GM18861 (cell line): ENCODE data around the gene ZNF189.

Experiments used
- ATAC-seq: cut with Tn5 transposase; IDR thresholded peaks from one replicate; pipeline ENCODE4 v1.9.1; 2021; ENCODE audit not compliant: unreplicated experiment

The ZNF189 gene

GRCh38 chr9:101398068-101398929 is at the start of gene ZNF189, which contains the start of gene MRPL50:
TSS of gene ZNF189 (plus strand) at chr9:101398851. CDS start at chr9:101399157, 306 bp downstream.
TSS of gene MRPL50 (minus strand) at chr9:101398618. CDS start at chr9:101398592, 26 bp downstream.
- ATAC-seq, result peak; percentile 98

GRCh38 chr9:101350285-101350684 is 48.4 kb upstream of the ZNF189 start:
- ATAC-seq, result no peak

DNA sequence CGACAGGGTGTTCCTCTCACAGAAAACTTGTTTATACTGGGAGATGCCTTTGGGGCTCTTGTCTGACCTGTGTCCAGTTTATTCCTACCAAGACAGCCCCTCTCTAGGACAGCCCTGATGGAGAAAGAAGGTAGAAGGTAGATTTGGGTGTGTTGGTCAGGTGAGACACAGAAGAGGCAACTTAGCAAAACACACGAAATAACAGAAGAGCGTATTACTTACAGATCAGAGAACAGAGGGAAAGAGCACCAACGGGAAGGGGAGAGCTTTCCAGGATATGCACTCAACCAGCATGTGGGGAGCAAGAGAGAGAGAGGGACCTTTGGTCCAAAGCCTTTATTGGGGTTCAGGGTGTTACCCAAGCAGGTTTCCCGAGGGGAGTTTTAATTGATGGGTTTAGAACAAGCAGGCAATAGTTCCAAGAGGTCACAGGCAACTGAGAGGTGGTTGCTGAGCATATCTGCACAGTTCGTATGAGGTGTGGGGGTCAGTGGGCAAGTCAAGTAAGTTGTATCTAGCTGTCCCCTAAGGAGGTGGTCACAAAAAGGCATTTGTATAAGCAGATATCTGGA is 45.7 kb upstream of the ZNF189 start:
- ATAC-seq, result no peak

DNA sequence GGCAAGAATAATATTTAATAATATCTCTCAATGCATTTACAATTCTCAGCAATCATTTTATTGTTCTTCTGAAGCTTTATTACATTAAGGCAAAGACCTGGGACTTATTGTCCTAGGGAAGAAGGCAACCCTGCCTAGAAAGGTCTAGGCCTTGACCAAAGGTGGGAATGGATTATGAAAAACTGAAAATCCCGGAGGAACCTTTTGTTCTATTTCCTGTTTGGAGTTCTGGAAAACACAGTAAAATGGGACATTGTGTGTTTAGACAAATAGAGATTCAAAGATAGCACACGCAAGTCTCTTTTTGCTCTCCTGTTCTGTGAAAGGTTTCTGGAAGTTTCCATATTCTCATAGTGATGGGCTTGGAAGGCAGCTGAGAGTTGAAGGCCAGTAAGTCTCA is 45.0 kb upstream of the ZNF189 start:
- no peak for ATAC-seq

DNA sequence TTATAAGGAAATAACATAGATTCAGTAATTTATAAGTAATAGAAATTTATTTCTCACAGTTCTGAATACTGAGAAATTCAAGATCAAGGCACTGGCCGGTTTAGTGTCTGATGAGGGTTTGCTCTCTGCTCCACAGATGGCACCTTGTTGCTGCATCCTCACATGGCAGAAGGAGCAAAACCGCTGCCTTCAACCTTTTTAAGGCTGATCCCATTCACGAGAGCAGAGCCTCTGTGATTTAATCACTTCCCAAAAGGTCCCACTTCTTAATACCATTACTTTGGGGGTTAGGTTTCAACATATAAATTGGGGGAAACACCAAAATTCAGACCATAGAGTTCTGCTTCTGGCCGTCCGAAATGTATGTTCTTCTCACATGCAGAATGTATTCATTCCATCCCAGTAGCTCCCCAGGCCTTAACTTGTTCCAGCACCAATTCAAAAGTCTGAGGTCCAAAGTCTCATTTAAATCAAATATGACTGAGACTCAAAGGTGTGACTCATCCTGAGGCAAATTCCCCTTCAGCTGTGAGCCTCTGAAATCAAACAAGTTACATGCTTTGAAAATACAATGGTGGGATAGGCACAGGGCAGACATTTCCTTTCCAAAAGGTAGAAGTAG is 44.4 kb upstream of the ZNF189 start:
- no peak for ATAC-seq

DNA sequence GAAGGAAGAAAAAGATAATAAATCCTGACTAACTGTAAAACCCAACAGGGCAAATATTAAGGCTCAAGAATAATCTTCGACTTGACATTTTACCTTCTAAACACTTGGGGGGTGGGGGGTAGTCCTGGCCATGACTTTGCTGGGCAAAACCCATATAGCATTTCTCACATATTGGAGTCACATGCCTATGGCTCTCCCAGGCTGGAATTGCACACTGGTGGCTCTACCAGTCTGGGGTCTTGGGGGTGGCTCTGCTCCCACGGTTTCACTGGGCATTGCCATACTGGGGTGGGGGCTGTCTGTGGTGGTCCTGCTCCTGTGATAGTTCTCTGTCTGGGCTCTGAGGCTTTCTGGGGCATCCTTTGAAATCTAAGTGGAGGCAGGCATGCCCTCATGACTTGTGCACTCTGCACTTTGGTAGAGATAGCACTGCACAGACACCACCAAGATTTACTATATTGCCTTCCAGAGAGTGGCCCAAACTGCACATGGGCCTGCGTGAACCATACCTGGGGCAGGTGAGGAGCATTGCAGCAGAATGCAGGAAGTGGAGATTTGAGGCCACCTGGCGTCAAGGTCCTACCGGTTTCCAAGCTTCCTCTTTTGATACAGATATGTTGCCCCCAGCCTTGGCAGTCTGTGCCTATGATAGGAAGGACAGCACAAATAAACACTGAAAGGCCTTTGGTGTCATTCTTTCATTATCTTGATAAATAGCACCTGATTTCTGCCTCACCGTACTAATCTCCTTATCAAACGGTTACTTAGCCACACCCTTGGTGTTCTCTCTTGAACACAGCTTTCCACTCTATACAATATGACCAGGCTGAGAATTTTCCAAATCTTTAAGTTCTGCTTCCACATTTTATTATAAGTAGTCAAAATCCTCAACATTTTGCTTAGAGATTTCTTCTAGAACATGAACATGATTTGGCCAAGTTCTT is 43.6 kb upstream of the ZNF189 start:
- no peak for ATAC-seq

DNA sequence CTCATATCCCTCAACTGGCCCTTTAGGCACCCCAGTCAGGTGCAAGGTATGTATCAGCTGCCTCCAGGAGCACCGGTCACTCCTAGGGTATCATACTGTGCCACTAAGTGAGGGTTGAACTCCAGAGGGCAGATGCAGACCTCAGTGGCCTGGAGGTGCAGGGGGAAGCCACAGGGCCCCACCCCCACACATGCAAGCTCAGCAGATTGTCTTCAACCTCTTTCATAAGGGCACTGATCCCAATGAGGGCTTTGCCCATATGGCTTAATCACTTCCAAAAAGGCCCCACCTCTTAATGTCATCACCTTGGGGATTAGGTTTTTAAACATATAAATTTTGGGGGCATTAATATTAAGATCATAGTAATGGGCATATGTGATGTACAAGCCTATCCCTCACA is 42.0 kb upstream of the ZNF189 start:
- no peak for ATAC-seq

GRCh38 chr9:101359679-101360078 is 39.0 kb upstream of the ZNF189 start:
- ATAC-seq, result no peak

- no peak for ATAC-seq
These were observed 38.0 kb upstream of the ZNF189 start for GRCh38 chr9:101360647-101361046.

GRCh38 chr9:101362450-101362849 is 36.2 kb upstream of the ZNF189 start:
- no peak for ATAC-seq

DNA sequence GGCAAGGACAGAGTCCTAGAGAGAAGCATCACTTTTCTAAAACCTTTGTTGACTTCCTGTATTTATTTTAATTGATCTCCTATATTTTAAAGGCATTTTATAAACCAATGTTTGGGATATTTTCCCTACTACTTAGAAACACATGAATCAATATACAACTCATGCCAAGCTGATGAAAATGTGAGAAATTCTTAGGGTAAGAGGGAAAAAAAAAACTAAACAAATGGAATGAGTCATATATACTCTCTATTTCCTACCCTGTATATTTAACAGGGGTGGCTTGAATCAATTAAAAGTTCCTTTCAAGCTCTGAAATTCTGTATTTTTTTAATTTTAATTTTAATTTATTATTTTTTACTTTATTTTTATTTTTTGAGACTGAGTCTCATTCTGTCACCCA is 33.5 kb upstream of the ZNF189 start:
- ATAC-seq, result no peak

DNA sequence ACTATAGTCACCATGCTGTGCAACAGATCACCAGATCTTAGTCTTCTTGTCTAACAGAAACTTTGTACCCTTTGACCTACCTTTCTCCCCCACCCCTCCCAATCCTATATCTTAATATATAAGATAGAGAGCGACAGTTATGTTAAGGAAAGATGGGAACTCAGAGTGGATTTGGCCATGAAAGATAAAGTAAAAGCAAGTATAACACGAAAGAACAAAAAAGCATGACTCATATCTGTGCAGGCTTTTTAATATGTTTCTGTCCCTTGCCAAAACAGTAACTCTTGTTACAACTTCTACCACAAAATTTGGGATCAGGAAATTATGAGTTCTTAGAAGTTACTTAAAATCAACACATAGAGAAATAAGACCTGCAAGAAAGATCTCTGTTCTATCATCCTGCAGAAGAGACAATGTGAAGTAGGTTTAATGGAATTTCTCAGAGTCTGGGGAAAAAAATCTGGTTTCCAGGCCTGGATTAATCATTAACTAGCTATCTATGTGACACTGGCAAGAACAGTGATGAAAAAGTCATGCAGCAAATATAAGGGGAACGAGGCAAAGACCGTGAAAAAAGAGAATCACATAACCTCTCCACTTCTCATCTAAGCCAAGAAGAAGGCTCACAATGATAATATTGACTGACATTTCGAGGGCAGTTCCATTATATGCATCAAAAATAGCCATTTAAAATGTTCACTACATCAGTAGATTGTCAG is 32.5 kb upstream of the ZNF189 start:
- ATAC-seq, result no peak

DNA sequence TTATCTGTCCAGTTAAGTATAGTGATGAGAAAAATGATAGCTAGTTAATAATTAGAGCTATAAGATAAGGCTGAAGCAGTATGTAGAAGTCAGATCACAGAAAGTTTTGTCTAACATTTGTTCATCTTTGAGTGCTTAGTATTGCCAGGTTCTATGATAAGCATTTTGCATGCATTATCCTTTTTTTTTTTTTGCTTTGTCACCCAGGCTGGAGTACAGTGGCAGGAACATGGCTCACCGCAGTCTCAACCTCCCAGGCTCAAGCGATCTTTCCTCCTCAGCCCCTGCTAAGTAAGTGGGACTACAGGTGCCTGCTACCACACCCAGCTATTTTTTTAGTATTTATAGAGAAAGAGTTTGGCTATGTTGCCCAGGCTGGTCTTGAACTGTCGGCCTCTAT is 31.3 kb upstream of the ZNF189 start:
- ATAC-seq, result no peak

DNA sequence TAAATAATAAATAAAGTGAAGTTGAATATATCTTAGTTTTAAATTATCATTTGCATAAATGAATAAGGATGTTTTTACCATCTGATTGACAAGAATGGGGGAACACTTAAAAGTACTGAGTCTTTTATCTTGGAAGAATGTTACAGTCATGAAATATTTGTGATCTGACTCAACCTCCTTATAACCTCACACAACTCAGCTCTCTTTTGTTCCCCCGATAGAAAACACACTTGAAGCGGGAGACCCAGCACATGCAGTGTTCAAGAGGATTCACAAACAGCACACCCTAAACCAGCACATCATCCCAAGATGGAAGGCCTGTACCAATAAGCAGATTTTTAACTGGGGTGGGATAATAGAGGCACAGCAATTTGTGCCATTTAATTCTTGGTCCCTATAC is 29.4 kb upstream of the ZNF189 start:
- ATAC-seq, result no peak

GRCh38 chr9:101369884-101370531 is 28.6 kb upstream of the ZNF189 start:
- ATAC-seq, result no peak

GRCh38 chr9:101371813-101372212 is 26.8 kb upstream of the ZNF189 start:
- ATAC-seq, result no peak

DNA sequence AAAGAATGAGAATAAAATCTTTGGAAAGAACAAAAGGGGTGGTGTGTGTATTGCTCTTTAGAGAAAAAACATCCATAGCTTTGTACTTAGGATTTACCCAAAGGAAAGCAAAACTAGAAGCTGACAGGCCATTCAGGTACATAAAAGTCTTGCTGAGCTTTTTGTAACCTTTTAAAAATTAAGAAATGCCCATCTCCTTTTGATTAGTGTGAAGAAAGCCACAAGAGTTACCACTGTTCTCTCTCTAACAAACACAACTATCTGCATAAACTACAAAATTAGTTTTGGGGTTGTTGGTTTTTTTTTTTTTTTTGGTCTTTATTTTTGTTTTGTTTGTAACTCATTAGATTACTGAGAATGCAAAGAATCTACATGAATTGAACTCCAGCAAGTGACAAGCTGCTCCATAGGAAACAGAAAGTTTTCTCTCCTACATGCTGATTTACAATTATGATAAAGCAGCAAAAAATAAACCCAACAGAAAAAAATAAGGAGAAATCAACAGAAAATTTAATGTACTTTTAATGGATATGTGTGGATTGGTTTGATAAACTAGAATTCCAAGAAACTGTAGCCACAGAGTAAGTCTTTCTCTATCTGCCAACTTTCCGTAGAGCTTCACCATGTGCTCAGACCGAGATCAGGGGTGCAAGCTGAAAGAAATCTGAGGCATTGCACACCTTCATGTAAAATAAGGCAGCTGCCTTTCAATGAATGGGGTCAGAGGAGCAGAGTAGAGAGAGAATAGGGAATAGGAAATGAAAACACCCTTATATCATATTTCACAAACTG is 26.1 kb upstream of the ZNF189 start:
- ATAC-seq, result no peak

DNA sequence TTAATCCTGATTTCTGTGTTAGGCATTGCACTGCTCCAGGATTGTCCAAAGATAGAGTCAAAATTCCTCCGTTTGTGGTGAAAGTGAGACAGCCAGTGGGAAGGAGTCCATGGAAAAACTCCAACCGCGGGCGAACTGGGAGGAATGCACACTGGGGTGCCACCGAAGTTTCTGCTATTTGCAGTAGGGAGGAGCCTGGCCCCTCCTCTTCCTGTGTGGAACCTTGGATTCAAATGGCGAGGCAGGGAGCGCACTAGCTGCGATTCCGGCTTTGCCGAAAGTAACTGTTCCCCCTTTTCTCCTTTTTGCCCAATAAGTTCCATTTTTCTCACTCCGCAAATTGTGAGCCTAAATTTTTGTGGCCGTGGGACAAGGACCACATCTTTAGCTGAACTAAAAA is 23.1 kb upstream of the ZNF189 start:
- no peak for ATAC-seq
